K562 (cell line): ENCODE results near the gene GKN1. TPM values are rescaled to one million over a fixed set of nuclear protein-coding genes. Genes with fewer than 3 reads are reported as not detected.

Source experiments
- ATAC-seq: fragments of 200-7000 bp; cut with Tn5 transposase; 3 replicates; pipeline ENCODE4 v1.9.1; 2020; ENCODE audit warnings: moderate library complexity
- BruUV-seq: library from RNA; stranded (reverse); fragments of 400-500 nt; replicated peaks from 2 replicates; lab custom pipeline; 2021; lab: Mats Ljungman, UMichigan
- CTCF ChIA-PET: fragments of 300-600 bp; formaldehyde crosslinking; extraction: SDS; loops from one replicate; lab custom pipeline; 2021; ENCODE audit warnings: low intra/inter-chr PET ratio; lab: Yijun Ruan, JAX
- POLR2A ChIA-PET: fragments of 300-600, 350-650 bp; sonication (Branson Sonifier 250); formaldehyde crosslinking; extraction: SDS; loops from one replicate; lab custom pipeline; 2021; ENCODE audit warnings: antibody characterized with exemption, inconsistent platforms; lab: Yijun Ruan, JAX
- DNase-seq, 4 experiments: peaks; one replicate each; pipeline versions ENCODE4 v3.0.0 to v3.0.0-alpha.2; 2011 to 2018; ENCODE audit warnings: low spot score in 3 of 4, mixed read lengths in 3 of 4; ENCODE audit errors: extremely low read depth in 1 of 4
- FAIRE-seq: peaks from 2 replicates; lab custom pipeline; 2011; peaks lifted over from hg19 to GRCh38; lab: Jason Lieb, UNC
- H2AFZ ChIP-seq: 2 replicates; pipeline ENCODE4 v1.6.0; 2011; ENCODE audit warnings: low read depth, low read length, control low read depth, inconsistent platforms
- H3K27ac ChIP-seq: fragments of 200-600 bp; 3 replicates; pipeline ENCODE4 v1.8.0; 2011; ENCODE audit warnings: low read depth, mild to moderate bottlenecking, control low read depth, inconsistent platforms, low read length, moderate library complexity, mixed read lengths; ENCODE audit errors: extremely low read depth
- H3K27me3 ChIP-seq, 2 experiments: fragments of 300-600 bp in 1 of 2; 2 replicates in 1 of 2; 3 replicates in 1 of 2; pipeline versions ENCODE4 v1.6.0 to v1.8.0; 2011; ENCODE audit warnings: inconsistent platforms in 2 of 2, low read length in 2 of 2, mild to moderate bottlenecking in 1 of 2, mixed read lengths in 1 of 2, moderate library complexity in 1 of 2; ENCODE audit not compliant: control insufficient read depth in 2 of 2, insufficient read depth in 2 of 2
- H3K36me3 ChIP-seq: fragments of 300-600 bp; 3 replicates; pipeline ENCODE4 v1.8.0; 2011; ENCODE audit warnings: mild to moderate bottlenecking, low read length, inconsistent platforms; ENCODE audit not compliant: control insufficient read depth, insufficient read depth
- H3K4me1 ChIP-seq, 2 experiments: fragments of 200-600 bp in 1 of 2; replicated peaks in 1 of 2; 2 replicates in 1 of 2; 3 replicates in 1 of 2; pipeline versions ENCODE4 v1.5.1 to v1.8.0; 2011; ENCODE audit warnings: inconsistent platforms in 2 of 2, low read length in 2 of 2, mild to moderate bottlenecking in 1 of 2, mixed read lengths in 1 of 2, moderate library complexity in 1 of 2; ENCODE audit not compliant: control insufficient read depth in 2 of 2, insufficient read depth in 2 of 2
- H3K4me2 ChIP-seq: 2 replicates; pipeline ENCODE4 v1.6.1; 2011; ENCODE audit warnings: low read length, control low read depth, inconsistent platforms, mixed read lengths; ENCODE audit not compliant: insufficient read depth
- H3K4me3 ChIP-seq: fragments of 200-600 bp; sonication (generic), shearing (Covaris generic); 2 replicates; pipeline ENCODE4 v1.5.1; 2016; ENCODE audit warnings: control low read depth, inconsistent platforms
- H3K79me2 ChIP-seq: fragments of 200-600 bp; 3 replicates; pipeline ENCODE4 v1.8.0; 2011; ENCODE audit warnings: low read length, inconsistent platforms; ENCODE audit not compliant: control insufficient read depth, insufficient read depth
- H3K9ac ChIP-seq, 2 experiments: 2 replicates each; pipeline versions ENCODE4 v1.6.0 to v1.6.1; 2011; ENCODE audit warnings: low read depth in 2 of 2, low read length in 2 of 2, control low read depth in 1 of 2, inconsistent platforms in 1 of 2, mild to moderate bottlenecking in 1 of 2, mixed read lengths in 1 of 2; ENCODE audit not compliant: insufficient read depth in 1 of 2
- H3K9me1 ChIP-seq: one replicate; pipeline ENCODE4 v1.6.0; 2011; ENCODE audit warnings: inconsistent platforms, mild to moderate bottlenecking, low read length, moderate library complexity; ENCODE audit not compliant: control insufficient read depth, insufficient read depth
- H3K9me3 ChIP-seq: replicated peaks from 2 replicates; pipeline ENCODE4 v1.5.1; 2011; ENCODE audit warnings: low read depth, low read length, inconsistent platforms; ENCODE audit not compliant: control insufficient read depth, insufficient read depth
- H4K20me1 ChIP-seq: replicated peaks from 2 replicates; pipeline ENCODE4 v1.6.1; 2011; ENCODE audit warnings: low read length, inconsistent platforms, mixed read lengths; ENCODE audit not compliant: control insufficient read depth, insufficient read depth
- ARID2 ChIP-seq: fragments of 450-650 bp; IDR thresholded peaks from 2 replicates; pipeline ENCODE4 v1.6.1; 2017; ENCODE audit warnings: antibody characterized with exemption, mild to moderate bottlenecking
- BHLHE40 ChIP-seq: IDR thresholded peaks from 2 replicates; pipeline ENCODE4 v1.6.1; 2011; ENCODE audit warnings: low read length, improper control_type of control experiment
- CC2D1A ChIP-seq: fragments of 450-650 bp; IDR thresholded peaks from 2 replicates; pipeline ENCODE4 v1.6.1; 2017; ENCODE audit warnings: mild to moderate bottlenecking
- CXXC5 ChIP-seq: fragments of 250-450 bp; sonication (Bioruptor Pico); IDR thresholded peaks from 2 replicates; pipeline ENCODE4 v1.8.0; 2022; ENCODE audit warnings: inconsistent platforms, mild to moderate bottlenecking, moderate library complexity
- ESRRB ChIP-seq: fragments of 250-450 bp; sonication (Bioruptor Pico); IDR thresholded peaks from 2 replicates; pipeline ENCODE4 v1.5.0; 2020; ENCODE audit warnings: mild to moderate bottlenecking, moderate library complexity, borderline replicate concordance
- JUND ChIP-seq, 2 experiments: IDR thresholded peaks; 2 replicates in 1 of 2; 3 replicates in 1 of 2; pipeline ENCODE4 v1.6.1; 2011; ENCODE audit warnings: borderline replicate concordance in 2 of 2, low read depth in 2 of 2, low read length in 2 of 2, improper control_type of control experiment in 1 of 2, missing biosample characterization in 1 of 2, missing genetic modification characterization in 1 of 2, missing genetic modification reagents in 1 of 2
- MYC ChIP-seq, 2 experiments: fragments of 250-450 bp in 1 of 2; sonication (Bioruptor Pico) in 1 of 2; IDR thresholded peaks; 2 replicates each; pipeline versions ENCODE4 v1.5.1 to v1.6.1; 2012 to 2021; ENCODE audit warnings: low read depth in 2 of 2, borderline replicate concordance in 1 of 2, improper control_type of control experiment in 1 of 2, low read length in 1 of 2, mild to moderate bottlenecking in 1 of 2, moderate library complexity in 1 of 2
- NFYB ChIP-seq: IDR thresholded peaks from 2 replicates; pipeline ENCODE4 v1.6.1; 2011; ENCODE audit warnings: mild to moderate bottlenecking, moderate library complexity; ENCODE audit not compliant: insufficient read length; ENCODE audit errors: extremely low read depth
- SMC3 ChIP-seq: conservative IDR thresholded peaks from 2 replicates; pipeline ENCODE4 v1.6.1; 2011; ENCODE audit warnings: low read depth, low read length, improper control_type of control experiment; ENCODE audit not compliant: insufficient read depth
- TOE1 ChIP-seq, 2 experiments: fragments of 450-650 bp in 1 of 2; sonication (generic) in 1 of 2; formaldehyde crosslinking in 1 of 2; IDR thresholded peaks; 2 replicates each; pipeline versions ENCODE4 v1.7.1 to v1.8.0; 2016 to 2022; ENCODE audit warnings: borderline replicate concordance in 2 of 2, mild to moderate bottlenecking in 2 of 2, antibody characterized with exemption in 1 of 2, inconsistent platforms in 1 of 2, low read depth in 1 of 2, missing genetic modification reagents in 1 of 2, moderate library complexity in 1 of 2
- WGBS: fragments of 100-300 bp; shearing (Covaris generic); methylation state at CpG from one replicate; pipeline ENCODE4 v1.1.6; 2016; ENCODE audit warnings: low coverage, mixed read lengths; ENCODE audit not compliant: insufficient coverage; ENCODE audit errors: missing lambda C conversion rate; 5-methylcytosine and 5-hydroxymethylcytosine counted together
- in situ Hi-C: fragments of 300-500 bp; cut with MboI; formaldehyde crosslinking; loops from 4 replicates; pipeline ENCODE4 v1.15.0; 2018; ENCODE audit warnings: inconsistent platforms, mixed read lengths
- intact Hi-C: fragments of 100-400 bp; cut with micrococcal nuclease; formaldehyde crosslinking; loops from 2 replicates; pipeline ENCODE4 v1.14.2; 2022
- polyA plus RNA-seq, 8 experiments: library from polyadenylated mRNA; depleted of rRNA in 4 of 8; stranded (reverse) in 5 of 8; unstranded in 3 of 8; fragments of >200 nt; fragmentation: Nextera tagmentation in 2 of 8; fragmentation: Illumina TruSeq in 1 of 8; extraction: Ambion mirVana in 2 of 8; extraction: Trizol in 1 of 8; gene quantifications; 2 replicates each; pipeline versions ENCODE4 v1.2.1 to v1.2.3, GENCODE V29; 2011 to 2014; ENCODE audit warnings: inconsistent platforms in 1 of 8, missing spikeins in 1 of 8
- total RNA-seq, 7 experiments: library from RNA; depleted of rRNA in 6 of 7; stranded (reverse); fragments of >200 nt in 6 of 7; fragmentation: Illumina TruSeq in 2 of 7; extraction: Trizol in 2 of 7; gene quantifications; 2 replicates each; pipeline versions ENCODE4 v1.2.1 to v1.2.3, GENCODE V29; 2011 to 2021; ENCODE audit warnings: low replicate concordance in 1 of 7
- TF ChIP-seq, protein P1 (sequence below): fragments of 250-450 bp; sonication (Bioruptor Pico); IDR thresholded peaks from 2 replicates; pipeline ENCODE4 v1.5.1; 2021; ENCODE audit warnings: mild to moderate bottlenecking
- TF ChIP-seq, protein P2 (sequence below): fragments of 450-650 bp; IDR thresholded peaks from 2 replicates; pipeline ENCODE4 v1.6.1; 2017; ENCODE audit warnings: antibody characterized with exemption
- TF ChIP-seq, protein P3 (sequence below): fragments of 450-650 bp; formaldehyde crosslinking; IDR thresholded peaks from 2 replicates; pipeline ENCODE4 v1.4.0; 2020; ENCODE audit warnings: mild to moderate bottlenecking, moderate library complexity

The GKN1 gene
- total and polyA plus RNA-seq, 9 of the 15 experiments (the other 6 are each of a cell fraction or from before 2014, with no cell fraction given), result not detected

DNA sequence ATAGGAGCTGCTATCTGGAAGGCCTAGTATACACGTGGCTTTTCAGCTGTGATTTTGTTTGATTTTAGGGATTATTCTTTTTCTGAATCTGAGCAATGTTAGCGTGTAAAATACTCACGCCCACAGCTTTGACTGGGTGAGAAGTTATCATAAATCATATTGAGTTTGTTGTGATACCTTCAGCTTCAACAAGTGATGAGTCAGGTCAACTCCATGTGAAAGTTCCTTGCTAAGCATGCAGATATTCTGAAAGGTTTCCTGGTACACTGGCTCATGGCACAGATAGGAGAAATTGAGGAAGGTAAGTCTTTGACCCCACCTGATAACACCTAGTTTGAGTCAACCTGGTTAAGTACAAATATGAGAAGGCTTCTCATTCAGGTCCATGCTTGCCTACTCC is at the start of gene GKN1 (continued):
- TF ChIP-seq, protein P1, sequence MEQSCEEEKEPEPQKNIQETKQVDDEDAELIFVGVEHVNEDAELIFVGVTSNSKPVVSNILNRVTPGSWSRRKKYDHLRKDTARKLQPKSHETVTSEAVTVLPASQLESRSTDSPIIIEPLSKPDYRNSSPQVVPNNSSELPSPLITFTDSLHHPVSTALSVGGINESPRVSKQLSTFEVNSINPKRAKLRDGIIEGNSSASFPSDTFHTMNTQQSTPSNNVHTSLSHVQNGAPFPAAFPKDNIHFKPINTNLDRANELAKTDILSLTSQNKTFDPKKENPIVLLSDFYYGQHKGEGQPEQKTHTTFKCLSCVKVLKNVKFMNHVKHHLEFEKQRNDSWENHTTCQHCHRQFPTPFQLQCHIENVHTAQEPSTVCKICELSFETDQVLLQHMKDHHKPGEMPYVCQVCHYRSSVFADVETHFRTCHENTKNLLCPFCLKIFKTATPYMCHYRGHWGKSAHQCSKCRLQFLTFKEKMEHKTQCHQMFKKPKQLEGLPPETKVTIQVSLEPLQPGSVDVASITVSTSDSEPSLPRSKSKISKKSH, result no peak

DNA sequence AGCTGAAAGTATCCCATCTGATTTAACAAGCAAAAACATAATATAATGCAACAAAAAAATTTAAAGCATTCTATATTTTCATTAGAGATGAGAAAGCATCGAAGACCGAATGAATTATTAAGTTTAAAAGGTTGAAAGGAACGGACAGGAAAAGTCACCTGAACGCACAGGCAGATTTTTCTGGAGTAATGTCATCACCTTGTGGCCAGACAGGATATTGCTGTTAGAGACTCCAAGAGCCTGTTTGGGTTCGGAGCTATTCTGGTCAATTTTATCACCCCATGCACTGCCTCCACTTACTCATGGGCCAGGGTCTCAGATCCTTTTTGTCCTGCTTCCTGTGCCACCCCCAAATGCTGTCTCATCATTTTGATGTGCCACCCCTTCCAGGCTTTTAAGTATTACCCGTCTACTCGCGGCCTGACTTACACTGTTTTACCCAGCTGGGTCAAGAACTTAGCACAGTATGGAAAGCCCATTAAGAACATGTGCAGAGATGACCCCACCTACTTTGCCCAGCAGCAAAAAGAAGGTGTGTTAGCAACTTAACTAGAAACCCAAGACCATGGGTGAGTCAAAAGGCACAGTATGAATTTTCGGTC is 49.0 kb upstream of the GKN1 start:
- ChIA-PET POLR2A (interaction anchor here (0.7 to 1.5 kb wide), 6 partner anchors 10 to 462 kb away, joined by 3 to 4 read pairs (median 3); no protein-coding TSS in a partner anchor), CTCF (interaction anchor here (0.6 to 3.3 kb wide), 10 partner anchors 16 to 462 kb away, joined by 3 to 24 read pairs (median 6); no protein-coding TSS in a partner anchor)
- Histone ChIP-seq H3K4me2 (no peak overlapping the region), H3K27me3 (peaks cover 2 to 9% of the 10 kb centered on the region in 2 experiments; a peak in 2 of 5 replicates), H3K4me1 (no peaks in the 10 kb centered on the region), H2AFZ (no peak overlapping the region), H3K79me2 (no peaks in the 10 kb centered on the region), H4K20me1 (no peaks in the 10 kb centered on the region), H3K9ac (no peak overlapping the region), H3K36me3 (no peaks in the 10 kb centered on the region), H3K9me3 (no peaks in the 10 kb centered on the region), H3K9me1 (no peaks in the 10 kb centered on the region), H3K27ac (no peak overlapping the region), H3K4me3 (no peak overlapping the region)
- intact Hi-C loops, result loop anchor here (1.0 to 5.0 kb wide), 4 partner anchors 88 to 463 kb away; no protein-coding TSS in a partner anchor
- peak; percentile 61 to 73 (median 66) for DNase-seq
- peak; percentile 94 for FAIRE-seq
- ATAC-seq, result peak; percentile 91
- no TSS peak for BruUV-seq
- 28% methylated on average over 9 of the region's 9 CpGs for WGBS
- in situ Hi-C loops, result loop anchor here (10.0 kb wide), 1 partner anchor 181 kb away; no protein-coding TSS in a partner anchor
- 0 out of 2 replicates have a peak, but pooled peaks have one; percentile 23 for TF ChIP-seq TOE1 (IDR thresholded peaks at IDR 0.05; ENCODE audit: borderline replicate concordance)
- no peak for TF ChIP-seq TOE1 (CRISPR knock-in tag; IDR thresholded peaks at IDR 0.05; ENCODE audit: borderline replicate concordance, low read depth)
- TF ChIP-seq ARID2, result peak; percentile 49; the same call in 1 of the 2 replicates
- TF ChIP-seq, protein P2, sequence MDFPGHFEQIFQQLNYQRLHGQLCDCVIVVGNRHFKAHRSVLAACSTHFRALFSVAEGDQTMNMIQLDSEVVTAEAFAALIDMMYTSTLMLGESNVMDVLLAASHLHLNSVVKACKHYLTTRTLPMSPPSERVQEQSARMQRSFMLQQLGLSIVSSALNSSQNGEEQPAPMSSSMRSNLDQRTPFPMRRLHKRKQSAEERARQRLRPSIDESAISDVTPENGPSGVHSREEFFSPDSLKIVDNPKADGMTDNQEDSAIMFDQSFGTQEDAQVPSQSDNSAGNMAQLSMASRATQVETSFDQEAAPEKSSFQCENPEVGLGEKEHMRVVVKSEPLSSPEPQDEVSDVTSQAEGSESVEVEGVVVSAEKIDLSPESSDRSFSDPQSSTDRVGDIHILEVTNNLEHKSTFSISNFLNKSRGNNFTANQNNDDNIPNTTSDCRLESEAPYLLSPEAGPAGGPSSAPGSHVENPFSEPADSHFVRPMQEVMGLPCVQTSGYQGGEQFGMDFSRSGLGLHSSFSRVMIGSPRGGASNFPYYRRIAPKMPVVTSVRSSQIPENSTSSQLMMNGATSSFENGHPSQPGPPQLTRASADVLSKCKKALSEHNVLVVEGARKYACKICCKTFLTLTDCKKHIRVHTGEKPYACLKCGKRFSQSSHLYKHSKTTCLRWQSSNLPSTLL, result no peak
- TF ChIP-seq NFYB, result no peak
- TF ChIP-seq CXXC5, result 0 out of 2 replicates have a peak, but pooled peaks have one; percentile 9
- TF ChIP-seq JUND (IDR thresholded peaks at IDR 0.05; ENCODE audit: borderline replicate concordance, low read depth, low read length), result peak; percentile 28; the same call in 1 of the 2 replicates
- no peak for TF ChIP-seq JUND (tag; IDR thresholded peaks at IDR 0.05; ENCODE audit: borderline replicate concordance, low read depth, low read length)
- TF ChIP-seq, protein P3, sequence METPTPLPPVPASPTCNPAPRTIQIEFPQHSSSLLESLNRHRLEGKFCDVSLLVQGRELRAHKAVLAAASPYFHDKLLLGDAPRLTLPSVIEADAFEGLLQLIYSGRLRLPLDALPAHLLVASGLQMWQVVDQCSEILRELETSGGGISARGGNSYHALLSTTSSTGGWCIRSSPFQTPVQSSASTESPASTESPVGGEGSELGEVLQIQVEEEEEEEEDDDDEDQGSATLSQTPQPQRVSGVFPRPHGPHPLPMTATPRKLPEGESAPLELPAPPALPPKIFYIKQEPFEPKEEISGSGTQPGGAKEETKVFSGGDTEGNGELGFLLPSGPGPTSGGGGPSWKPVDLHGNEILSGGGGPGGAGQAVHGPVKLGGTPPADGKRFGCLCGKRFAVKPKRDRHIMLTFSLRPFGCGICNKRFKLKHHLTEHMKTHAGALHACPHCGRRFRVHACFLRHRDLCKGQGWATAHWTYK, result no peak
- 0 out of 2 replicates have a peak, but pooled peaks have one; percentile 27 for TF ChIP-seq BHLHE40
- no peak for TF ChIP-seq ESRRB
- TF ChIP-seq SMC3, result peak; percentile 96
- TF ChIP-seq MYC (IDR thresholded peaks at IDR 0.05; ENCODE audit: low read depth, low read length), result no peak
- no peak for TF ChIP-seq MYC (CRISPR knock-in tag; IDR thresholded peaks at IDR 0.05; ENCODE audit: borderline replicate concordance, low read depth)
- peak; percentile 61; the same call in 1 of the 2 replicates for TF ChIP-seq CC2D1A
